ENCODE results near the gene DZIP3. TPM values are rescaled to one million over a fixed set of nuclear protein-coding genes. Genes with fewer than 3 reads are reported as not detected.

Gene DZIP3
- total and polyA plus RNA-seq, 2 of the 8 experiments (the other 6 are each of a cell fraction or from before 2014, with no cell fraction given): 10.4 to 24.3 TPM

GRCh38 chr3:108629974-108630373 lies 40.5 kb downstream of the DZIP3 start:
- FAIRE-seq: no peak
- Histone ChIP-seq H3K4me2 (ENCODE audit: insufficient read depth in 1 of 2, low read depth in 2 of 2, low read length in 2 of 2) (no peak overlapping the region), H2AK5ac (ENCODE audit: low read depth, low read length) (no peak overlapping the region), H2AFZ (ENCODE audit: low read length) (no peak overlapping the region), H4K8ac (ENCODE audit: extremely low read depth, insufficient read depth, low read length) (no peak overlapping the region), H3K79me2 (ENCODE audit: control insufficient read depth in 1 of 2, insufficient read depth in 2 of 2, low read length in 2 of 2) (no peaks in the 10 kb centered on the region), H2BK15ac (ENCODE audit: low read length) (no peak overlapping the region), H4K20me1 (replicated peaks in 1 of 2; ENCODE audit: control insufficient read depth in 1 of 2, insufficient read depth in 2 of 2, low read length in 2 of 2) (no peaks in the 10 kb centered on the region), H2BK120ac (replicated peaks; ENCODE audit: low read depth, low read length) (no peak overlapping the region), H3K4ac (replicated peaks; ENCODE audit: insufficient read length, low read depth, low read length) (no peak overlapping the region), H4K91ac (replicated peaks; ENCODE audit: insufficient read length, low read length) (no peak overlapping the region), H3K4me3 (ENCODE audit: extremely low read depth in 1 of 4, insufficient read depth in 2 of 4, low read depth in 3 of 4, low read length in 4 of 4) (no peak overlapping the region), H3K79me1 (ENCODE audit: low read depth, low read length) (no peaks in the 10 kb centered on the region), H2BK5ac (ENCODE audit: low read depth, low read length) (no peak overlapping the region), H3K56ac (replicated peaks; ENCODE audit: insufficient read length, low read depth, low read length) (no peak overlapping the region), H3K23me2 (ENCODE audit: low read depth, low read length) (peaks cover 2% of the 10 kb centered on the region; the same call in 1 of the 2 replicates), H2BK12ac (ENCODE audit: low read depth, low read length) (no peak overlapping the region), H3K27ac (ENCODE audit: low read depth, low read length) (no peak overlapping the region), H3K9me3 (ENCODE audit: insufficient read depth in 2 of 2, low read depth in 1 of 2, low read length in 1 of 2) (no peaks in the 10 kb centered on the region), H3K27me3 (replicated peaks in 1 of 4; ENCODE audit: control insufficient read depth in 3 of 4, extremely low read depth in 1 of 4, insufficient read depth in 3 of 4, low read length in 3 of 4) (no peaks in the 10 kb centered on the region), H3K9ac (replicated peaks in 1 of 4; ENCODE audit: extremely low read depth in 1 of 4, low read depth in 3 of 4, low read length in 3 of 4) (no peak overlapping the region), H3K23ac (ENCODE audit: insufficient read length) (no peak overlapping the region), H3K4me1 (replicated peaks in 1 of 4; ENCODE audit: control insufficient read depth in 3 of 4, insufficient read depth in 4 of 4, low read length in 3 of 4) (no peaks in the 10 kb centered on the region), H3K14ac (ENCODE audit: insufficient read length) (no peak overlapping the region), H4K5ac (ENCODE audit: insufficient read length, low read depth, low read length) (no peak overlapping the region), H3K36me3 (ENCODE audit: control insufficient read depth in 2 of 4, insufficient read depth in 4 of 4, low read length in 3 of 4) (peaks cover 0 to 25% (median 2%) of the 10 kb centered on the region in 4 experiments; a peak in 3 of 8 replicates), H3K18ac (ENCODE audit: extremely low read depth, low read length) (no peak overlapping the region), H2BK20ac (ENCODE audit: low read length) (no peak overlapping the region)
- no peak for DNase-seq (ENCODE audit: low read depth in 1 of 2, low spot score in 2 of 2)
- CTCF ChIA-PET (ENCODE audit: partially characterized antibody): no interaction called here
- POLR2A ChIA-PET (ENCODE audit: partially characterized antibody): no interaction called here
- WGBS, 2 experiments (ENCODE audit: extremely low coverage in 1 of 2, insufficient coverage in 1 of 2, insufficient read length in 1 of 2, insufficient replicate concordance in 2 of 2, low coverage in 1 of 2, low lambda C conversion rate in 2 of 2, missing lambda C conversion rate in 1 of 2): 90% methylated on average over 1 of the region's 1 CpG; no CpG with 5 or more reads in 1 of the 2 experiments
- TF ChIP-seq GTF2F1 (IDR thresholded peaks at IDR 0.05; ENCODE audit: borderline replicate concordance, low read depth, low read length) (no peak), CHD2 (IDR thresholded peaks at IDR 0.05; ENCODE audit: low read length) (no peak)

Data from H1 (cell line).